ENCODE results near the gene ZSWIM6.

The ZSWIM6 gene

GRCh38 chr5:61329550-61330128 is 2.4 kb upstream of the ZSWIM6 start:
- in situ Hi-C loops (cut with HindIII; ENCODE audit: low pct_unique_long_range_greater_than_20kb, low sequenced_read_pairs), result no loop called here
- DNase-seq (ENCODE audit: low read depth in 1 of 2, low spot score in 1 of 2), result no peak
- no peak for TF ChIP-seq JUND (IDR thresholded peaks at IDR 0.05; ENCODE audit: low read depth)

GRCh38 chr5:61330341-61330844 is 1.7 kb upstream of the ZSWIM6 start:
- in situ Hi-C loops (cut with HindIII; ENCODE audit: low pct_unique_long_range_greater_than_20kb, low sequenced_read_pairs), result no loop called here
- no peak for TF ChIP-seq JUND (IDR thresholded peaks at IDR 0.05; ENCODE audit: low read depth)
- DNase-seq (ENCODE audit: low read depth in 1 of 2, low spot score in 1 of 2), result peak in 1 of 2 experiments; percentile 63

GRCh38 chr5:61330845-61331406 is 1.1 kb upstream of the ZSWIM6 start:
- no peak for TF ChIP-seq JUND (IDR thresholded peaks at IDR 0.05; ENCODE audit: low read depth)
- in situ Hi-C loops (cut with HindIII; ENCODE audit: low pct_unique_long_range_greater_than_20kb, low sequenced_read_pairs), result no loop called here
- DNase-seq (ENCODE audit: low read depth in 1 of 2, low spot score in 1 of 2), result peak; percentile 88 to 95

GRCh38 chr5:61332358-61332749 is 296 bp downstream of the ZSWIM6 start:
- no peak for TF ChIP-seq JUND (IDR thresholded peaks at IDR 0.05; ENCODE audit: low read depth)
- DNase-seq (ENCODE audit: low read depth in 1 of 2, low spot score in 1 of 2), result peak in 1 of 2 experiments; percentile 36
- in situ Hi-C loops (cut with HindIII; ENCODE audit: low pct_unique_long_range_greater_than_20kb, low sequenced_read_pairs), result no loop called here

- TF ChIP-seq JUND (IDR thresholded peaks at IDR 0.05; ENCODE audit: low read depth), result no peak
- DNase-seq (ENCODE audit: low read depth in 1 of 2, low spot score in 1 of 2), result peak in 1 of 2 experiments; percentile 32
- in situ Hi-C loops (cut with HindIII; ENCODE audit: low pct_unique_long_range_greater_than_20kb, low sequenced_read_pairs), result no loop called here
Measured at GRCh38 chr5:61332851-61333320, 828 bp downstream of the ZSWIM6 start.

GRCh38 chr5:61333321-61333953 is 1.4 kb downstream of the ZSWIM6 start:
- TF ChIP-seq JUND (IDR thresholded peaks at IDR 0.05; ENCODE audit: low read depth), result no peak
- in situ Hi-C loops (cut with HindIII; ENCODE audit: low pct_unique_long_range_greater_than_20kb, low sequenced_read_pairs), result no loop called here

GRCh38 chr5:61333954-61334867 is 2.2 kb downstream of the ZSWIM6 start:
- in situ Hi-C loops (cut with HindIII; ENCODE audit: low pct_unique_long_range_greater_than_20kb, low sequenced_read_pairs), result no loop called here
- no peak for DNase-seq (ENCODE audit: low read depth in 1 of 2, low spot score in 1 of 2)

More at GRCh38 chr5:61333321-61333953, 1.4 kb downstream of the ZSWIM6 start:
- DNase-seq (ENCODE audit: low read depth in 1 of 2, low spot score in 1 of 2), result peak; percentile 80 to 81

GRCh38 chr5:61334868-61335615 is 3.0 kb downstream of the ZSWIM6 start:
- no peak for TF ChIP-seq JUND (IDR thresholded peaks at IDR 0.05; ENCODE audit: low read depth)
- peak in 1 of 2 experiments; percentile 28 for DNase-seq (ENCODE audit: low read depth in 1 of 2, low spot score in 1 of 2)
- in situ Hi-C loops (cut with HindIII; ENCODE audit: low pct_unique_long_range_greater_than_20kb, low sequenced_read_pairs), result no loop called here

More at GRCh38 chr5:61333954-61334867, 2.2 kb downstream of the ZSWIM6 start:
- no peak for TF ChIP-seq JUND (IDR thresholded peaks at IDR 0.05; ENCODE audit: low read depth)

- TF ChIP-seq JUND (IDR thresholded peaks at IDR 0.05; ENCODE audit: low read depth), result no peak
- in situ Hi-C loops (cut with HindIII; ENCODE audit: low pct_unique_long_range_greater_than_20kb, low sequenced_read_pairs), result no loop called here
- no peak for DNase-seq (ENCODE audit: low read depth in 1 of 2, low spot score in 1 of 2)
Measured at GRCh38 chr5:61339764-61340163, 7.7 kb downstream of the ZSWIM6 start.

- in situ Hi-C loops (cut with HindIII; ENCODE audit: low pct_unique_long_range_greater_than_20kb, low sequenced_read_pairs), result no loop called here
- no peak for TF ChIP-seq JUND (IDR thresholded peaks at IDR 0.05; ENCODE audit: low read depth)
- no peak for DNase-seq (ENCODE audit: low read depth in 1 of 2, low spot score in 1 of 2)
Measured at GRCh38 chr5:61340775-61341361, 8.8 kb downstream of the ZSWIM6 start.

- in situ Hi-C loops (cut with HindIII; ENCODE audit: low pct_unique_long_range_greater_than_20kb, low sequenced_read_pairs), result no loop called here
- no peak for TF ChIP-seq JUND (IDR thresholded peaks at IDR 0.05; ENCODE audit: low read depth)
- no peak for DNase-seq (ENCODE audit: low read depth in 1 of 2, low spot score in 1 of 2)
Measured at GRCh38 chr5:61342071-61342501, 10.0 kb downstream of the ZSWIM6 start.
